NCI-H526 treated with DMSO at 0.1 percent for 48 hours (cell line): ENCODE results near the gene FRAT1.

Experiments used
- DNase-seq: peaks from one replicate; lab custom pipeline; 2025; lab: John Stamatoyannopoulos, UW

Gene FRAT1

GRCh38 chr10:97365761-97366351, 46.8 kb downstream of the FRAT1 start:
- DNase-seq: no peak

DNA sequence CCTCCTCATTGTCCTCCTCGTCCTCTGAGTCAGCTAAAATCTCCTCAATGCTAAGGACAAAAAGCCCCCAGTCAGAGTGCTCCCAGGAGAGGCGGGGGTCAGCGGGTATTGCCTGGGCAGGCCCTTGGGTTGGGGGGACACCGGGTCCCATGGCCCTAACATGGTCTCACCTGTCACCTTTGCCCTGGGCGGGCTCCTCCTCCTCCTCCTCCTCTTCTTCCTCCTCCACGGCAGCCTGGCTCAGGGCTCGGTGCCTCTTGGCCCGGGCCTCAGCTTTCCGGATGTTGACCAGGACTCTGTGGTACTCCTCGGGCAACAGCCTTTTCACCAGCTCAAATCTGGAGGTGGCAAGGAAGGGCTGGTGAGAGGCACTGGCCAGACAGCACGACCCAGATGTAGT, 47.5 kb downstream of the FRAT1 start:
- no peak for DNase-seq

- no peak for DNase-seq
Observed at GRCh38 chr10:97367126-97367649, 48.1 kb downstream of the FRAT1 start.
